Epithelial cell of esophagus (primary cell): ENCODE measurements around the gene PSD2.

ENCODE experiments used
- DNase-seq: peaks from one replicate; pipeline ENCODE4 v3.0.0; 2010; ENCODE audit warnings: low read depth
- H3K4me3 ChIP-seq: 2 replicates; pipeline ENCODE4 v1.5.1; 2011; ENCODE audit warnings: mild to moderate bottlenecking, low read length, control low read depth
- TF ChIP-seq, protein P1 (sequence below): IDR thresholded peaks from 2 replicates; pipeline ENCODE4 v1.5.1; 2011; ENCODE audit warnings: low read depth, mild to moderate bottlenecking, low read length, control low read depth, inconsistent platforms; ENCODE audit not compliant: insufficient read depth; ENCODE audit errors: missing control alignments

Gene PSD2

DNA sequence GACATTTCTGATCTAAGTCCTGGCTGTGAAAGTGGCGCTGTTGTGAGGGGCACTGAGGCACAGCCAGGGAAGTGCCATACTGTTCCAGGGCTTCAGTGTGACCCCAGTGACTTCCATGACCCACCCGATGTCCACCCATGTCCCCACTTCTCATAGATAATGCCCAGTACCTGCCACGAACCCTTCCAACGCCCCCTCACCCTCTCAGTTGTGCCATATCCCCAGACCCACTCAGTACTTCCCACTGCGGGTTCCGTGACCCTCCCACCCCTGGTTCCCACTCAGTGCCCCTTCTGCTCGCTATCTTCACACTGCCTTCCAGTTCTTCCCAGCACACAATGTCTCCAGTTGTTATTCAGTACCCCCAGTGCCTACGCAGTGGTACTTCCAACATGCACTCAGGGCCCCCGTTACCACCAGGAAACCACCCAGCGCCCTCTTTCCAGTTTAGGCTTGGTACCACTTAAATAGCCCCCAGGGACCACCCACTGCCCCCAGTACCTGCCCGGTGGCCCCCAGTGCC, 30.7 kb upstream of the PSD2 start:
- TF ChIP-seq, protein P1, sequence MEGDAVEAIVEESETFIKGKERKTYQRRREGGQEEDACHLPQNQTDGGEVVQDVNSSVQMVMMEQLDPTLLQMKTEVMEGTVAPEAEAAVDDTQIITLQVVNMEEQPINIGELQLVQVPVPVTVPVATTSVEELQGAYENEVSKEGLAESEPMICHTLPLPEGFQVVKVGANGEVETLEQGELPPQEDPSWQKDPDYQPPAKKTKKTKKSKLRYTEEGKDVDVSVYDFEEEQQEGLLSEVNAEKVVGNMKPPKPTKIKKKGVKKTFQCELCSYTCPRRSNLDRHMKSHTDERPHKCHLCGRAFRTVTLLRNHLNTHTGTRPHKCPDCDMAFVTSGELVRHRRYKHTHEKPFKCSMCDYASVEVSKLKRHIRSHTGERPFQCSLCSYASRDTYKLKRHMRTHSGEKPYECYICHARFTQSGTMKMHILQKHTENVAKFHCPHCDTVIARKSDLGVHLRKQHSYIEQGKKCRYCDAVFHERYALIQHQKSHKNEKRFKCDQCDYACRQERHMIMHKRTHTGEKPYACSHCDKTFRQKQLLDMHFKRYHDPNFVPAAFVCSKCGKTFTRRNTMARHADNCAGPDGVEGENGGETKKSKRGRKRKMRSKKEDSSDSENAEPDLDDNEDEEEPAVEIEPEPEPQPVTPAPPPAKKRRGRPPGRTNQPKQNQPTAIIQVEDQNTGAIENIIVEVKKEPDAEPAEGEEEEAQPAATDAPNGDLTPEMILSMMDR = no peak
- H3K4me3 ChIP-seq = no peak overlapping the region
- no peak for DNase-seq

DNA sequence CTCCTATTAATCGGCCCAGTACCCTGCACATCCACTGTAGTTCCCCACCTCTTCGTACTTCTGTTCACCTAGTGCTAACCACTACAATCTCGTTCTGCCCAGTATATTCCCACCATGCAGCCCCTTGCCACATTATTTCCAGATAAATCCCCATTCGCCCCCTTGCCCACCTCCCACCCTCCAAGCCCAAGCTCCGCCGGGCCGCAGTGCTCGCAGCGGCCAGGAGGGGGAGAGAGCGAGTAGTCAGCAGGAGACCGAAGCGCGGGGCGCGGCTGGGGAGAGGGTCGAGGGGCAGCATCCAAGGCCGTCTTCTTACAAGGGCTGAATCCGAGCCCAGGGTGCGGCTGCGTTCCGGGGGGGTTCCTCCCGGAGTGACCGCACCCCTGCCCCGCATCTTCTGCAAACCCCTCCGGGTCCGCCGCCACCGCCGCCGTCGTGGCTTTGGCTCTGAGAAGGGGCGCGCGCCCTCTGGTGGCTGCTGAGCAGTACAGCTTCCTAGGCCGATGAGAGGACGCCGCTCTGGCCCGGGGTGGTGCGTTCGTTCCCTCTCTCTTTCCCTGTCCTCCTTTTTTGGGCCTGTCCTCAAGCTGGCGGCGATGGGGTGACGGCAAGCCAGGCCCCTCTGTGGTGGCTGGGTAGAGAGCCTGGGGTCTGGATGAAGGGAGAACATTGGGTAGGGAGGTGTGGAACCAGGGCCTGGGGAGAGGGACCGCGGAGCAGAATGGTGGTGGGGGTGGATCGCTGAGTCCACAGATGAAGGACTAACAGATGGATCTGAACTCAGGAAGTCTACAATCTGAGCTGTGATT, 30.0 kb upstream of the PSD2 start:
- H3K4me3 ChIP-seq = peak overlapping the region; percentile 47
- DNase-seq = peak; percentile 75
- TF ChIP-seq, protein P1 = peak; percentile 70

DNA sequence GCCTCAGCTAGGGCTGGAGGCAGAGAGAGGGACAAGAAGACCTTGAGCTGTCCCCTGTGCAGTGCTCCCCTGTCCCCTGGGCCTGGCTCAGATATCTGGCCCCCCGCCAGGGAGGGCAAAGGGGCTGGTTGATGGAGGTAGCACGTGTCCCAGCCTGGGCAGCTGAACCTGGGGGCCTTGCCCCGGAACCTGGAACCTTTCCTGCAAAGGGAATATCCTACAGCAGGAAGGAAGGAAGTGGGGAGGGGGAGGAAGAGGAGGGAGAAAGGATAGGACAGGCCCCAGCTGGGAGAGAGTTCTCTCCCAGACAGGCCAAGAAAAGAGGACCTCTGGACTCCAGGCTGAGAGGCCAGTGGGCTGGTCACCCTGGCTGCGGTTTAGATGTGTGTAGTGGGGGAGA, 27.6 kb upstream of the PSD2 start:
- H3K4me3 ChIP-seq = no peak overlapping the region
- TF ChIP-seq, protein P1 = no peak
- DNase-seq = no peak

DNA sequence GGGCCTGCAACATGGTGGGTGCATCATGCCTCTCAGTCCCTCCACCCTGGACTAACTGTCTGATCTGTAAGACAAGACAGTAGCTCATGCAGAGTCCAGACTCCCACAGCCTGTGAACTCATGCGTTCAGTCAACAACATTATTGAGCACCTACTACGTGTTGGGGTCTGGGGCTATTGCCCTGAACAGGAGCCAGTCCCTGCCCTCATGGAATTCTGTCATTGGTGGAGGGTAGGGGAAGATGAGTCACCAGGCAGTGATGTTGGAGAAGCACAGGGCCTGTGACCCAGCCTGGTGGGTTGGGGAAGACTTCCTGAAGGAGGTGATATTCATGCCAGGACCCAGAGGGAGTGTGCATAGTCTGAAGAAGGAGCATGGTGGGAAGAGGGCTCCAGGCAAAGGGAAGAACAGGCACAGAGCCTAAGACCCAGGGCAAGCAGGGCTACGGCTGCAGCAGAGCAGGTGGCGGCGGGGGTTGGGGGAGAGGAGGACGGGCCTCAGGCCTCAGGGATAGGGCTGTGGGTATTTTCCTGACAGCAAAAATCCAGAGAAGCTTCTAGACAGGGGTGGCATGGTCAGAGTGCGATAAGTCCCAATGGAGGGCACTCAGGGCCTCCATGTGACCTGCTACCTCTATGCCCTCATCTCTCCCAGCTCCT, 26.7 kb upstream of the PSD2 start:
- TF ChIP-seq, protein P1 = no peak
- no peak overlapping the region for H3K4me3 ChIP-seq
- DNase-seq = no peak

DNA sequence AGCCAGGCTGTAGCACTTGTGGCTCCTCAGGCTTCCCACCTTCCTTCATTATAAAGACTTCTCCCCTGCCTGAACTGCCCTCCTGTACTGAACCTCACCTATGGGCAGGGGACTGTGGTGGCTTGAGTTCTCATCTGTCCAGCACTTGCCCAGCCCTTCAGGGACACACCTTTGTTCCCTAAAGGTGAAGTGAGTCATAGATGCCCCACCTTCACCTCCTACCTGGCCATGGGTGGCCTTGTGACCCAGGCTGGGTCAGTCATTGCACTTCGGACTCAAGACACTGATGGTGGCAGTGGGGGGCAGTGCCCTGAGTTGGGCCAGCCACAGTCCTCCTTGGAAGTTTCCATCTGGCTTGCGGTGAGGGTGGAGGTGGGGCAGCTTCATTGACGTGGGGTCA, 26.1 kb upstream of the PSD2 start:
- no peak for DNase-seq
- no peak overlapping the region for H3K4me3 ChIP-seq
- TF ChIP-seq, protein P1 = no peak

DNA sequence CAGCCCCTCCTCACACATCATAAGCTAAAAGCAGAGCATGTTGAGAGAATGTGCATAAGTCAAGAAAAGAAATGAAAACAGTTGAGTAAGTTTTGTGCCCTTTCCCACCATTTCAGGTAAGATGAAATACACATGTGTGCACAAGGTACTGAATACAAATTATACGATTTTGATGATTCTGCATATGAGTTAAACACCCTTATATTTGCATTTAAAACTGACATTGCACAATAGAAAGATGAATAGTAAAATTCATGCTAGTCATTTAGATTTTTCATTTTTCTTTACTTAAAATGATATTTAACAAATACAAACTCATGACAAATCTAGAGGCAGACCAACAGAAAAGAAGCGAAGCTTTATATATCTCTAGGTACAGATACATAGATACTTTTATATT, 24.9 kb upstream of the PSD2 start:
- no peak overlapping the region for H3K4me3 ChIP-seq
- TF ChIP-seq, protein P1 = no peak
- no peak for DNase-seq
